GM20000 (cell line): ENCODE data around the gene TELO2.
A peak's percentile ranks its signal among the peaks of the same experiment; 100 is the strongest.

Experiments used
- DNase-seq: peaks from one replicate; pipeline ENCODE4 v3.0.0; 2012; ENCODE audit warnings: low spot score
- CTCF ChIP-seq: IDR thresholded peaks from 2 replicates; pipeline ENCODE4 v1.5.1; 2012; ENCODE audit warnings: mild to moderate bottlenecking, control low read depth; ENCODE audit errors: extremely low read depth, missing control alignments

TELO2 gene

GRCh38 chr16:1534021-1535020 lies 41.2 kb downstream of the TELO2 start:
- TF ChIP-seq CTCF = no peak
- peak; percentile 36 for DNase-seq

- TF ChIP-seq CTCF = no peak
Measured at GRCh38 chr16:1535391-1536291, 42.5 kb downstream of the TELO2 start.

GRCh38 chr16:1536601-1537000 lies 43.4 kb downstream of the TELO2 start:
- no peak for TF ChIP-seq CTCF
- no peak for DNase-seq

More at GRCh38 chr16:1535391-1536291, 42.5 kb downstream of the TELO2 start:
- DNase-seq = peak; percentile 25

GRCh38 chr16:1537138-1537577 lies 44.0 kb downstream of the TELO2 start:
- no peak for DNase-seq
- TF ChIP-seq CTCF = no peak

- no peak for DNase-seq
- no peak for TF ChIP-seq CTCF
Measured at GRCh38 chr16:1537763-1538289, 44.7 kb downstream of the TELO2 start.

DNA sequence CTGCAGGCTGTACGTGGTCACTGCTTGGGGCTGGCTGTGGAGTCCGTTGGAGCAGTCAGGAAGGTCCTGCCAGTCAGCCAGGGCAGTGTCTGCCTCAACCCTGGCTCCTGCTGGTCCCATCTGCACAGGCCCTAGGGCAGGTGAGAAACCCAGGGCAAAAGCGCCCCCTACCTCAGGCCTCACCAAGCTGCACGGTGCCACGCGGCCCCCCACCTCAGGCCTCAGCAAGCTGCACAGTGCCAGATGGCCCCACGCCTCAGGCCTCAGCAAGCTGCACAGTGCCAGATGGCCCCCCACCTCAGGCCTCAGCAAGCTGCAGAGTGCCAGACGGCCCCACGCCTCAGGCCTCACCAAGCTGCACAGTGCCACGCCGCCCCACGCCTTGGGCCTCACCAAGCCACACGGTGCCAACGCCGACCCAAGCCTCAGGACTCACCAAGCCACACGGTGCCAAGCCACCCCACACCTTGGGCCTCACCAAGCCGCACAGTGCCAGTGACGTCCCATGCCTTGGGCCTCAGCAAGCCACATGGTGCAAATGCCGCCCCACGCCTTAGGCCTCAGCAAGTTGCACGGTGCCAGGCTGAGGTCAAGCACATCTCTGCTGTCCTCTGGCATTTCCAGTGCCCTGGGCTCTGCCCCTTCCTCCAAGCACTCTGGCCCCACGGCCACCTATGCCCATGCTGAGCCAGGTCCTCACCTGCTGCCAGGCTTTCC lies 45.8 kb downstream of the TELO2 start:
- no peak for DNase-seq

More for the DNA sequence above, 45.8 kb downstream of the TELO2 start:
- TF ChIP-seq CTCF = peak; percentile 4
